Activated CD4-positive, alpha-beta T cell treated with anti-CD3 and anti-CD28 coated beads, Interleukin-2, amount 50 U/mL, for 48 hours (primary cell): Measurements from ENCODE around the gene FOXA1.
A peak's percentile ranks its signal among the peaks of the same experiment; 100 is the strongest.

Source experiments
- DNase-seq, 2 experiments: peaks; one replicate each; pipeline ENCODE4 v3.0.0-alpha.2; 2020

Gene FOXA1

DNA sequence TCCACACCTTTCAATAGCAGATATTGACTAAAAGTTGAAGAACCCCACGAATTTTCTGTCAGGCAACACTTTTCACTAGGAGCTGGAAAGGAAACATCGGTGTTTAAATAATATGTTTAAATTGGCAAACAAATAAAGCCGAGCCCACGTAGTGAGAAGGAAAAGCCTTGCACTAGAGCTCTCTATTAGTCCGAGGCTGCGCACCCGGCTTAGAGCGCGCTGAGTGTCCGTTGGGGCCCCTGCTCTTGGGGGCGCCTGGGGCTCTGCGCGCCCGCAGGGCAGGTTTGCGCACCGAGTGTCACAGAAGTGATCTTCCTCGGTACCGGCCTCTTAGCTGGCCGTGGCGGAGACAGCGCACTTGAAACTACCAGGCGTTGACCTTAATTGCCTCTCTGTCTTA lies 6.8 kb upstream of the FOXA1 start:
- no peak for DNase-seq

DNA sequence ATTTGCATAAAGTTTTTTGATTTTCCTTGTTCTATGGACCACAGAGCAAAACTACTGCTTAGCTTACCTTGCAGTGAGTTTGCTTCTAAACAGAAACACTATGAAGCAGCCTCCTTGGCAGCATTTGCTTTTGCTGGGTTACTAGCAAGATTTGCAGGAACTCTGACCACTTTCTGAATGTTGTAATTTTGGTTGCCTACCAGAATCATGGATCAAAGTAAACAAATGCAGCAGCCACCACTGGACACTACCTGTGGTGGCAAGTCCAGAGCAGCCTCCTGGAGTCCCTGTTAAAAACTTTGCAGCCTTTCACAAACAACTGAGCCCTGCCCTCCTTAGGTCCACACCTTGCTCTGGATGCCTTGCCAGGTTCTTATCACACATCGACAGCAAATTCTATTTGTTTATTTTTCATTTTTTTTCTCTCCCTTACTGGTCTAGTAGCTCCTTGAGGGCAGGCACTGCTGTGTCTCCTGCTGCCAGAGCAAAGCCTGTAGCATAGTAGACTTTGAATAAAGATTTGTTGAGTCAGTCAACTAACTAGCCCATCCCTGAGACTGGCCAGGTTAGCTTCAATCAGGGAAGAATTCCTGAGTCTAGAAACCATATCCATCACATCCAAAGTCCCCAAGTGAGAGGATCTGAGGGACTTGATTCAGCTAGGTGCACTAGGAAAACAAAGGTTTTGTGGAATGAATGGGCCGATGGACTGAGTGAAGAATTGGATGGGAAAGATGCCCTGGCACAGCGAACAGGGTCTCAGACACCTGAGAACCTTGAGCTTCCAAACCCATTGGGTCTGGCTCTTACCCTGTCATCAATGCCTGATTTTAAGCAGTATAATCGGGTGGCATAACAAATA lies 6.1 kb upstream of the FOXA1 start:
- no peak for DNase-seq

DNA sequence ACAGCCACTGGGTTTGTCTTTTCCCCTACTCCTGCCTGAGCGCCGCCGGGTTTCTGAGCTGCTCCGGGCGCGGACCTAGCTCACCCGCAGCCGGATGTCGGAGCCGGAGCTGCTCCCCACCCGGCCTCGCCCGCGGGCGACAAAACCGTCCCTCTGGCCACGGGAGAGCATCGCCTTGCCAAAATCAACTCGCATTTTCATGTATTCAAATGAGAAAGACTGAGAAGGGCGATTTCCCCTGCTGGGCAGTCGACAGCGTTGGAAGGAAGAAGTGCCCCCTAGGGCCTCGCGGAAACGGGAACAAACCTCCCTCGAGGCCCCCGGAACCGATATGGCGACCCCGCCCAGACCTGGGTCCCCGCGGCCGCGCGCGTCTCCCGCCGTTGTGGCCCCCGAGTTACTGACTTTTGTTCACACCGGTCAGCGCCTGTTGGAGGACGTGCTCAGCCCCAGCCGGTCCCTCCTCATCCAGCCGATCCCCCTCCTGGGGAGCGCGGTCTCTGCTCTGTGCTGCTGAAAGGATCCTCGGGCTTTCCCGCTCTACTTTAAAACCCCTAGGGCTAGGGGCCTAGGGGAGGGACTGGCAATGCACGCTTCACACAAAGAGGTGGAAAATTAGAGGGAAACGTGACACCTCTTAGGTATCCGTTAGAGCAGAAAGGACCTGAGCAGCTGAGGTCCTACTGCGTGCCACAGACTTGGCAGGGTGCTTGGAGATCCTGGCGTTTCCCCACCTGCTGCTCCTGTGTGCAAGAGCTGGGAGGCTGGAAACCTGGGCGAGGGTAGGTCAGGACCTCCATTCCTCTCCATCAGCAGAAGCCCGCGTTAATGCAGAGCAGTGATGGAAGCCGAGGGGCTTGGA lies 4.7 kb upstream of the FOXA1 start:
- DNase-seq: no peak

DNA sequence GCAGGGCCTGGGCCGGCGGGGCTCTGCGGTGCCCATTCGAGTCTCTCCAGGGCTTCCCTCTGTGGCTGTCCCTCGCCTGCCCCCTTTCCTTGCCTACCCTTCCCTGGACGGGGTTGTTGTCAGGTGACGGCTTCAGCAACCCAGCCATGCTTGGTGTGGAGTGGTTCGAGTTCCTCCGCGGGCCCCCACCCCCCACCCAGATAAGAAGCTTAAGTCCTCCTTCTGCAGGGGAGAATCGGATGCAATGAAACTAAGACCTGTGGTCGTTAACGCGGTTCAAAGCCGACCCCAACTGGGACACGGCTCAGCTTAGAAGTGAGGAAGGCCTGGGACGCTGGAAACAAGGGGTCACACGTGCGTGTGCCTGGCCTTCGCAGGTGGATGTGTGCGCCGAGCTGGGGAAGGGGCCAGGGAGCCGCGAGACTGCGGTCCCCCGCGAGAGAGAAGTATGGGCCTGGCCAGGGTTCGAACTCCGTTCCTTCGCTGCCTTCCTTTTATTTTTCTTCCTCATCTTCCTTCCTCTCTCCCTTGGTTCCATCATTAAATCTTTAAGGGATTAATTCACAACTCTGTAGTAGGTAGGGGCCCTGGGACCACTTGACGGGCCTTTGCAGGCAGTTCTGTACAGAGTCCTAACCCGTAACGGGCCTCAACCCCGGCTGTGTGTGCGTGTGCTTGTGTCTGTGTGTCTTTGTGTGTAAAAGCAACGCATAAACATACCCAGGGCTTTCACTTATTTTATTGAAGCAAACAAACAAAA lies 3.9 kb upstream of the FOXA1 start:
- DNase-seq: no peak

DNA sequence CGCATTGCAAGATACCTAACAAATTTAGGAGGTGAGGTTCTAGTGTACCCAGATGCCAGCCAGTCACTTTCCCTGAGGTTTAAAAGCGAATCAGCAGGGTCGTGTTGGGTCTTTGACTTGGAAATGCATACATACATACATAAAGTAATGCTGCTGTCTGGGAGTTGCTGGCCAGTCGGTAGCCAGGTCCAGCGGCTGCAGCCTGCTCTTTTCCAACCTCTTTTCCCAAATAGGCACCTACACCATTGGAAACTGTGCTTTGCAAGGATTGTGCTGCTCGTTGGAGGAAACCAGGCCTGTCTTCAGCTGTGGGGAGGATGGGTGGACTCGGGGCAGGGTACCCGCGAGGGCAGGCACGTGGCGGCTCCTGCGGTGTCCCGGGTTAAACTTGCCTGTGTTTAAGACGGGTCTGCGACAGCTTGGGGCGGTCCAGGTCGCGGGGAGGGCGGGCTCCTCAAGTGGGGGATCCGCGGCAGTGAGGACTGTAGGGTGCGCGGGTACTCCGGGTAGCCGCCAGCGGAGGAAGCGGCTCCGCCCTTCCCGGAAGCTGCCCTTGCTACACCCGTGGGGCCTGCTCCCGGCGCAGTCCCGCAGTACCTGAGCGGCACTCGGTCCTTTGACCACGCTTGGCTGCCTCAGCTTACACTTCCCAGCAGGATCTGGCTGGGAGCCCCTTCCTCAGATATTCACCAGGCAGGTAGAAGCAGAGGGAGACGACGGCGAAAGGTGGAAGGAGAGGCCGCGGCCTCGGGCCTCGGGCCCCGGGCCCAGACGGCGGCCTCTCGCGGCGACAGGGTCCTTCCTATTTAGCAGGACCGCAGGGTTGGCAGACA lies 3.1 kb upstream of the FOXA1 start:
- DNase-seq: no peak

DNA sequence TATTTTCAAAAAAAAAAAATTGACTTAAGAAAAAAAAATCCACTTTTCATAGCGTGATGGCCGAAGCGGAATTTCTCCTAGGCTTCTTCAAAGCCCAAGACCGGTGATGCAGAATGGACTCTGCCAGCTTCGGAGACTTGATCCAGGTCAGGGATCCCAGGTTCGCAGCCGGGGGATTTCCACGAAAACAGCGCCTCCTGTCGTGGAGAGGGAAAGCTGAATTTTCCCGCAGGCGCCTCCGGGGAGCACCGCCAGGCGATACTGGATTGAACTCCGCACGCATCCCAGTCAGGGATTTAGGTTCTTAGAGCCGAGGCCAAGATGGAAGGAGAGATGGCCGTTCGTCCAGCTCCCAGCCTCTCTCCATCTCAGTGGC lies 2.5 kb upstream of the FOXA1 start:
- DNase-seq: no peak

DNA sequence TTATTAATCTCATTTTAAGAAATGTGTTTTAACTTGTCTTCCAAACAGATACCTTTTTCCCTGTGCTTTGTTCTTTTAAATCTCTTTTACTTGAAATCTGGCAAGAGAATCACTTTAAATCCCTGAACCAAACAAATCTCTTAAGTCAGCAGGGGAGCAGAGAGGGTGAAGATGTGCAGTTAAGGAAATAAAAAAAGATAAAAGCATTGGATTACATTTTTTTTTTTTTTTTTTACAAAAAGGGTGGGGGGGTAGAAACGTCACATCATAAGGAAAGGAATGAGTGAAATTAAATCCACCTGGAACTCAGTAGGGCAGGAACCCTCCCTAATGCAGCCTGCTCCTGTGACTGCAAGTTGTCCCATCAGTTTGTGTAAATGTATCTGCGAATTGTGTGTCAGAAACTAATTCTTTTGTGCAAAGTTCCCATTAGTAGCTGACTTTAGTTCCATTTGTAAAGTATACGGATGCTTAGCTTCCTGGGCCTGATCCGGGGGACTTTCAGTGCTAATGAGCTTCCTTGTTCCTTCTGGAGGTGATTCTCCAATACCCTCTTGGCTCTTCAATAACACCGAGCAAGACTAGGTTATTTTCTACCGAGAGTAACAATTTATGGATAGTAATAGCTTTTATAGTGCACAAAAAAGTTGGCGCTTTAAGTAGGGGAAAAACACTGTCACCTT lies 1.9 kb upstream of the FOXA1 start:
- no peak for DNase-seq

DNA sequence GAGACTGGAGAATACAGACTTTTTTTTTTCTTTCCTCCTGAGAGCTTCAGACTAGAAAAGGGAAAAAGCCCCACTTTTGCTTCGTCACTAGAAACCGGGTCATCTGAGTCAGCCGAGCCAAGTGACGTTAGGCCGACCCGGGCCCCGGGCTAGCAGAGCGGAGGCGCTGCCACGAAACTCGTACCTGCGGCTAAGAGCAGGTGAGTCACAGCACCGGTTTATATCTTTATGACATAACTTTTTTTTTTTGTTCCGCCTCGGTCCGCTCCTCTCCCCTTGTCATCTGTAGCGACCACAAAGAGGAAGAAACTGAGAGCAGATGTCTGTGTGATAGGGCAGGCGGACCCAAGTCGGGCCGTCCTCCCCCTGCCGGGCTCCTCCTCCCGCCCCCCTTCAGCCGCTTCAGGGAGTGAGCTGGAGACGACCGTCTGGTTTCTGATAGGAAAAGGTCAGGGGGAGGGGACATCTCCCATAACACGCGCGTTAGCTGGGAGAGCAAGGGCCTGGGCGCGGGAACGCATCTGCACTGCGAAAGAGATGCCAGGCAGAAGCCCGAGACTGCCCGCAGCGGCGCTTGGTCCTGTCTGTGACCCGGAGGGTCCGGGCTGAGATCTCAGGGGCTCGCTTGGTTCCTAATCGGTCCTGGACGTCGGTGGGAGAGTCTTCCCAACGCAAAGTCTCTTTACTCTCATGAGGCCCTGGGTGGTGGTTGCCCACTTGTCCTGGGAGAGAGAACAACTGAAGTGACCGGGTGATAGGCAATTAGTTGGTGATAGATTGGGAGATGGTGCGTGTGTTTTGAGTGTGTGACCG lies 966 bp upstream of the FOXA1 start:
- peak; percentile 73 to 77 for DNase-seq

DNA sequence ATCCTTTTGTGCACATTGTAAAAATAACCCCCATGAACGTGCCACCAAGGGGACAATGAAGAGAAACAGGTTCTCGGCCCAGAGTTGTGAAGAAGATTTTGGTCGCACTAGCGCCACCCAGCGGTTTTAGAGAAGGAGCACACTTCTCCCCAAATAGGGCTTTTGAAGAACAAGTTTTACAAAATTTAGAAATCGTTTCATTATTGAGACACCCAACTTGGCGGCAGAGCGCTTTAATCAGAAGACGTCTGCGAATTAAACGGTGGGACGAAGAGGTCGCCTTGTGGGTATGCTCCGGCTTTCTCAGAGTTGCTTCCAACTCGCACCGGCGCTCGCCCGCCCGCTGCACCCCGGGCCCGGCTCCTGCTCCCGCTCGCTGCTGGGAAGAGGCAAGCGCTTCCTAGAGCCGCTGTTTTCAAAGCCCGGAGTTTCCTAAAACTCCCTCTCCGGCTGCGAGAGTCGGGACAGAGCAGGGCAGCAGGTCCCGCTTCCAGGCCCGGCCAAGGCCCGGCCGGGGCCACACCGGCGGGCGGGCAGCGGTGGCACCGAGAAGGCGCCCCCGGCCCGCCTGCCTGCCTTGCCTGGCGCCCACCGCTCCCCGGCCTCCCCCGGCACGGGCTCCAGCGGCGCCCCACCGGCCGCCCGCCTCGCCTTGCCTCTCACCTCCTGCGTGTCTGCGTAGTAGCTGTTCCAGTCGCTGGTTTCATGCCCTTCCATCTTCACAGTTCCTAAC lies 645 bp downstream of the FOXA1 start:
- peak; percentile 40 to 55 for DNase-seq

DNA sequence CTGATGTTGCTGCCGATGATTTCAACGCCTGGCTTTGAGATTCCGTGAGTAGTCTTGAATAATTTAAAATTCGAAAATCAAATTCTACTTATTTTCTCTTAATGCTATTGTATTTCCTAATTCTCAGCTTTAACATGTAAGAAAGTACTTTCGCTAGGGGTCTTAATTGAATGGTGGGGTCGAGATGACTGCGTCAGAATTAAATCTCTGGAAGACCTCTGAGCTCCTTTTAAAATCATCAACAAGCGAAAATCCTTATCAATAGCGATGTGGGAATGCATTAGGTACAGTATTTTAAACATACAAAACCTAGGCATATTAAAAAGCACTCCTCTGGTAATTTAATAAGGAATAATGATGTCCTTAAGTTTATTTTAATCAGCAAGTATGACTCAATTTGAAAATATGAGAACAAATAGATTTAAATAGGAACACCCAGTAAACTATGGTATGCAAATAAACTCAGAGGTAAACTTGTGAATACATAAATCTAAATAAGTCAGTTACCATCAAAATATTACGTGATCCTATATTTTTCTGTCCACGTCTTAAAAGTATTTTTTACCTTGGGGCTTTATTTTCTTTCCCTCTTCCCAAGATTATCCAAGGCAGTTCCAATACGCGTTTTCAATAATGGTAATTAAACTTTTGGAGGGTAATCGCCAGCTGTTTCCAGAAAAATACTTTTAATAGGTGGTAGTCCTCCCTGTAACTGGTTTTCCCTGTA lies 1.4 kb downstream of the FOXA1 start:
- DNase-seq: no peak

DNA sequence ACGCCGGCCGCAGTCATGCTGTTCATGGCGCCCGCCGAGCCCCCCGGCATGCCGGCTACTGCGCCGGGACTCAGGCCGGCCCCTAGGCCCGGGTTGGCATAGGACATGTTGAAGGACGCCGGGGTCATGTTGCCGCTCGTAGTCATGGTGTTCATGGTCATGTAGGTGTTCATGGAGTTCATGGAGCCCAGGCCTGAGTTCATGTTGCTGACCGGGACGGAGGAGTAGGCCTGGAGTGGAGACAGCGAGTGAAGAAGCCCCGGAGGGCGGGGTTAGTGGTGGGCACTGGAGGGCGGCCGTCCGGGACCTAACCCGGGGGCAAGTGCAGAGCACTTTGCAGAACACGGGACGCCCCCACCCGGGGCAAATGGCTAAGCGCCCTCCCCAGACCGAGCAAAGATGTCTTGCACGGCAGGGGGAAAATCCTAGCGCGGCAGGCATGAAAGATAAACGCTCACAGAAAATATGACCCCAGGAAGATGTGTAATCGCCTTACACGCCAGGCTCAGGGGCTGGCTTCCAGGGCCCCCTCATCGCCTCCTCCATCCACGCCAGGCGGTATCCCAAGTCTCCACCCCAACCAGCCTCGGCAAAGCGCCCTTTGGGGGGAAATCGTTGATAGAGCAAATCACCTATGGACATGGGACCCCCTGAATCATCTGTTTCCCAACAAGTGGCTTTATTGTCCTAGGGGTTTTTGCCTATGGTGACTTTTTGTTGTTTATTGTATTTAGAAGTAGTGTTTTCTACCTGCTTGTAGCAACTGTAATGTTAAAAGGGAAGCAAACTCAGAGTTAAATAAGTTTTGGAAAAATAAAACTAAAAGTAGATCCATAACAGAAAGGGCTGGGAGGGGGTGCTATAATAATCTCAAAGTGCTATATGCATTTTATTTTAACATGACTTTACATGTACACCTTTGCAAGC lies 2.3 kb downstream of the FOXA1 start:
- no peak for DNase-seq

DNA sequence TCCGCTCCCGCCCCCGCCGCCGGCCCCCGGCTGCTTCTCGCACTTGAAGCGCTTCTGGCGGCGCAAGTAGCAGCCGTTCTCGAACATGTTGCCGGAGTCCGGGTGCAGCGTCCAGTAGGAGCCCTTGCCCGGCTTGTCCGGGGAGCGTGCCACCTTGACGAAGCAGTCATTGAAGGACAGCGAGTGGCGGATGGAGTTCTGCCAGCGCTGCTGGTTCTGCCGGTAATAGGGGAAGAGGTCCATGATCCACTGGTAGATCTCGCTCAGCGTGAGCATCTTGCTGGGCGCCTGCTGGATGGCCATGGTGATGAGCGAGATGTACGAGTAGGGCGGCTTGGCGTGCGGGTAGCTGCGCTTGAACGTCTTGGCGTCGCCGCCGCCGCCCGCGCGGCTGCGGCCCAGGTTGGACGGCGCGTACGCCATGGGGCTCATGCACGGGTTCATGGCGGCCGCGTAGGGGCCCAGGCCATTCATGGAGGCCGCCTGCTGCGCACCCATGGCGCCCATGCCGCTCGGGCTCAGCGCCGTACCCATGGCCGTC lies 3.0 kb downstream of the FOXA1 start:
- no peak for DNase-seq

DNA sequence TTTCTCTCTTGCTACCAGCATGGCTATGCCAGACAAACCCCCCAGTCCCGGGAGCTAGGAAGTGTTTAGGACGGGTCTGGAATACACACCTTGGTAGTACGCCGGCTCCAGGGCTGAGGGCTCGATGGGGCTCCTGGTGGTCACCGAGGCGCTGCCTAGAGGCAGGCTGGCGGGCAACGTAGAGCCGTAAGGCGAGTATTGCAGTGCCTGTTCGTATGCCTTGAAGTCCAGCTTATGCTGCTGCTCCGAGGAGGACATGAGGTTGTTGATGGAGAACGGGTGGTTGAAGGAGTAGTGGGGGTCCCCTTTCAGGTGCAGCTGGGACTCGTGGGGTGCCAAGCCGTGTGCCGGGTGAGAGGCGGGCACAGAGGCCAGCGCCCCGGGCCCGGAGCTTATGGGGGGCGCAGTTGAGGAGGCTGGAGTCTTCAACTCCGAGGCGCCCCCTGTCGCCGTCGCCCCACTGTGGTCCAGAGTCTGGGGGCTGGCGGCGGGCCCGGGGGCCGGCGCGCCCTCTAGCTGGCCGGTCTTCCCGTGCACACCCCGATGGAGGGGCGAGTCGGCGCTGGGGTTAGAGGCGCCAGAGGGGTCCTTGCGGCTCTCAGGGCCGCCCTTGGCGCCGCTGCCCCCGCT lies 3.6 kb downstream of the FOXA1 start:
- DNase-seq: no peak

DNA sequence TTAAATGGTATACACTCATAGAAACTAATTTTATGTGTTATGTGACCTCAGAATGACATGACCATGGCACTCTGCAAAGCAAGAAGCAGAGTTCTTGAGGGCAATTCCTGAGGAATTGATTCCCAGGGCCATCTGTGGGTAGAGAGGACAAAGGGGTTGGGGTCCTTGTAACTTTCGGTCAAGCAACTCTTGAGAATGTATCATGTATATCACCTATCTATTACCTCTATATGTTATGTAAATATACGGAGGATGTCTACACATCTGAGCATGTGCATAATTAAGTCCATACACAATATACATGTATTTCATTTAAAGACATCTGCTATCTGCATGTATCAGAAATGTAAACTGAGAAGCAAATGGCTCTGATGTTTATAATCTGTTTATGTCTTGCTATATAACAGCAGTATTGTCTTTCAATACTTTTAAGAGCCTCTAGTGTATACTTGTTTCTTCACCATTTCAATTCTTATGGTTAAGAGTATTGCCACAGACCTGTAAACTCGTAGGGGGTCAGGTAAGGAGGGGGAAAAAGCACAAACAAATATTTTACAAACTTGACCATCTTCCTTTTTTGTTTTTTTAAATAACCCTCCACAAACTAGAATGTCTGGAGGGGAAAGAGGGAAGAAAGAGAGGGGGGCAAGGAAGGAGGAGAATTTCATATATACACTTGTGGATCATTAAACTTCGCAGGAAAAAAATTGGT lies 4.5 kb downstream of the FOXA1 start:
- DNase-seq: no peak

DNA sequence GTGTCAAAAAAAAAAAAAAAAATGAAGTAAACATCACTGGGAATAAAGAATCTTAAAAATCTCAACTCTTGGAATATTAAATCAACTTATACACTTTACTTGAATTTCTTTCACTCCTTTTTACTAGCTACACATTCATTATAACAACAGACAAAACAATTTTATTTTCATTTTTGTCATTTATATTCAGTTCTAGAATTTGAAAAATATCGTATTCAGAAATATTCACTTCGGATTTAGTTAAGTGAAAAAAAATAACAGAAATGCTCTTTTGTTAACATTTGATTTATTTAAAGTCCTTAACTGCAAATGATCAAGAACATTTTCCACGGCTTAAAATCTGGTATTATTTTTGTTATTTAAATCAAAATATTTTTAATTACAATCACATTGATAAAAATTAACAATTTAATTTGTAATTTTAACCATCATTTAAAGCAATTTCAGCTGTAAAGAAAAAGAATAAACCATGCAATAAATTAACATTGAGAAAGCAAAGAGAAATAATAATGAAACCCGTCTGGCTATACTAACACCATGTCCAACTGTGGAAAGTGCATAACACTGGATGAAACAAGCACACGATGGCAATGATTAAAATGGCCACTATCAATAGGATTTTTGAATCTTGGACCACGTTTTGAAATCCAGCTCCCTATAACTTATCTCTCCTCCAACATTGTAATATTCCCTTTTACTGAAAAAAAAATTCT lies 5.2 kb downstream of the FOXA1 start:
- no peak for DNase-seq
